Thoracic aorta (tissue), 2 donors: Measurements from ENCODE around the gene HSFX2. TPM values are rescaled to one million over a fixed set of nuclear protein-coding genes. Genes with fewer than 3 reads are reported as not detected.
"Not testable (repeated sequence)": the region's sequence is repeated elsewhere in the genome, so short reads cannot be mapped to it uniquely, and the experiment has no call there.

Experiments used
- ATAC-seq: fragments of 150-250 bp; one replicate; pipeline ENCODE4 v1.8.0; 2017; ENCODE audit warnings: low read depth; ENCODE audit not compliant: insufficient number of reproducible peaks, low FRiP score
- DNase-seq: peaks from one replicate; pipeline ENCODE4 v3.0.0-alpha.2; 2020; ENCODE audit warnings: low spot score
- H3K27ac ChIP-seq, 2 donors: fragments of 200-600 bp; sonication (generic); 1 replicate in 1 of 2; 2 replicates in 1 of 2; pipeline ENCODE4 v1.5.1; 2016; ENCODE audit warnings: mild to moderate bottlenecking in 2 of 2, moderate library complexity in 2 of 2
- H3K27me3 ChIP-seq: fragments of 200-600 bp; sonication (generic); replicated peaks from 2 replicates; pipeline ENCODE4 v1.6.0; 2016; ENCODE audit warnings: mild to moderate bottlenecking; ENCODE audit not compliant: insufficient read depth
- H3K36me3 ChIP-seq: fragments of 200-600 bp; sonication (generic); one replicate; pipeline ENCODE4 v1.5.1; 2016
- H3K4me1 ChIP-seq, 2 donors: fragments of 200-600 bp; sonication (generic); 1 replicate in 1 of 2; 2 replicates in 1 of 2; pipeline versions ENCODE4 v1.5.1 to v1.6.0; 2016; ENCODE audit warnings: low read depth in 2 of 2, mild to moderate bottlenecking in 1 of 2; ENCODE audit not compliant: control insufficient read depth in 1 of 2
- H3K4me3 ChIP-seq: fragments of 200-600 bp; sonication (generic); 2 replicates; pipeline ENCODE4 v1.5.1; 2016; ENCODE audit warnings: mild to moderate bottlenecking
- H3K9me3 ChIP-seq: fragments of 200-600 bp; sonication (generic); 2 replicates; pipeline ENCODE4 v1.5.1; 2016
- CTCF ChIP-seq: fragments of 200-600 bp; sonication (generic); IDR thresholded peaks from one replicate; pipeline ENCODE4 v1.5.1; 2019; ENCODE audit warnings: antibody characterized with exemption
- total RNA-seq, 2 donors: library from RNA; depleted of rRNA; stranded (reverse); fragments of >200 nt; gene quantifications; one replicate each; pipeline versions ENCODE4 v1.1.0 to v1.2.3, GENCODE V29; 2016

The HSFX2 gene
- total RNA-seq, 2 donors from 2014 or later, result 0.54 to 1.3 TPM

- H3K9me3 ChIP-seq, result no peaks in the 10 kb centered on the region
- ATAC-seq, result no peak
- no peaks in the 10 kb centered on the region for H3K27me3 ChIP-seq
- no peak for DNase-seq
- no peaks in the 10 kb centered on the region for H3K36me3 ChIP-seq
- no peak overlapping the region for H3K4me3 ChIP-seq
- no peak for TF ChIP-seq CTCF
- H3K27ac ChIP-seq, result no peak overlapping the region
- H3K4me1 ChIP-seq, result peaks cover 4 to 5% of the 10 kb centered on the region in 2 donors
Measured at GRCh38 chrX:149628768-149629167, 33.7 kb upstream of the HSFX2 start.

GRCh38 chrX:149628280-149628679 is 33.2 kb upstream of the HSFX2 start:
- no peak for ATAC-seq
- no peaks in the 10 kb centered on the region for H3K36me3 ChIP-seq
- no peaks in the 10 kb centered on the region for H3K27me3 ChIP-seq
- TF ChIP-seq CTCF, result no peak
- no peak overlapping the region for H3K27ac ChIP-seq
- H3K4me3 ChIP-seq, result no peak overlapping the region
- no peaks in the 10 kb centered on the region for H3K9me3 ChIP-seq
- peaks cover 4 to 5% of the 10 kb centered on the region in 2 donors for H3K4me1 ChIP-seq
- no peak for DNase-seq

- H3K27ac ChIP-seq, result not testable (repeated sequence)
Measured at GRCh38 chrX:149626829-149627228, 31.7 kb upstream of the HSFX2 start.

GRCh38 chrX:149619662-149620061 is 24.5 kb upstream of the HSFX2 start:
- not testable (repeated sequence) for H3K27ac ChIP-seq, H3K4me3 ChIP-seq, ATAC-seq, DNase-seq, H3K36me3 ChIP-seq, H3K27me3 ChIP-seq, H3K9me3 ChIP-seq, H3K4me1 ChIP-seq

More at GRCh38 chrX:149626829-149627228, 31.7 kb upstream of the HSFX2 start:
- DNase-seq, H3K9me3 ChIP-seq, ATAC-seq, H3K4me3 ChIP-seq, H3K36me3 ChIP-seq, H3K27me3 ChIP-seq, H3K4me1 ChIP-seq: not testable (repeated sequence)

GRCh38 chrX:149618871-149619270 is 23.8 kb upstream of the HSFX2 start:
- ATAC-seq, result no peak
- Histone ChIP-seq H3K27ac (no peak overlapping the region), H3K27me3 (no peaks in the 10 kb centered on the region), H3K4me3 (no peak overlapping the region), H3K36me3 (no peaks in the 10 kb centered on the region), H3K4me1 (no peaks in the 10 kb centered on the region), H3K9me3 (no peaks in the 10 kb centered on the region)
- no peak for DNase-seq
- no peak for TF ChIP-seq CTCF

GRCh38 chrX:149611623-149612175 is 16.6 kb upstream of the HSFX2 start:
- no peak for TF ChIP-seq CTCF
- no peaks in the 10 kb centered on the region for H3K36me3 ChIP-seq
- H3K27me3 ChIP-seq, result no peaks in the 10 kb centered on the region
- ATAC-seq, result no peak
- no peak overlapping the region for H3K4me3 ChIP-seq
- no peak for DNase-seq
- peaks cover 0 to under 1% of the 10 kb centered on the region in 2 donors for H3K4me1 ChIP-seq
- no peak overlapping the region for H3K27ac ChIP-seq
- H3K9me3 ChIP-seq, result no peaks in the 10 kb centered on the region
